ENCODE data around the gene ATP2A2. TPM values are rescaled to one million over a fixed set of nuclear protein-coding genes. Genes with fewer than 3 reads are reported as not detected.

Gene ATP2A2
- polyA plus RNA-seq, 1 experiment, result 267 TPM

DNA sequence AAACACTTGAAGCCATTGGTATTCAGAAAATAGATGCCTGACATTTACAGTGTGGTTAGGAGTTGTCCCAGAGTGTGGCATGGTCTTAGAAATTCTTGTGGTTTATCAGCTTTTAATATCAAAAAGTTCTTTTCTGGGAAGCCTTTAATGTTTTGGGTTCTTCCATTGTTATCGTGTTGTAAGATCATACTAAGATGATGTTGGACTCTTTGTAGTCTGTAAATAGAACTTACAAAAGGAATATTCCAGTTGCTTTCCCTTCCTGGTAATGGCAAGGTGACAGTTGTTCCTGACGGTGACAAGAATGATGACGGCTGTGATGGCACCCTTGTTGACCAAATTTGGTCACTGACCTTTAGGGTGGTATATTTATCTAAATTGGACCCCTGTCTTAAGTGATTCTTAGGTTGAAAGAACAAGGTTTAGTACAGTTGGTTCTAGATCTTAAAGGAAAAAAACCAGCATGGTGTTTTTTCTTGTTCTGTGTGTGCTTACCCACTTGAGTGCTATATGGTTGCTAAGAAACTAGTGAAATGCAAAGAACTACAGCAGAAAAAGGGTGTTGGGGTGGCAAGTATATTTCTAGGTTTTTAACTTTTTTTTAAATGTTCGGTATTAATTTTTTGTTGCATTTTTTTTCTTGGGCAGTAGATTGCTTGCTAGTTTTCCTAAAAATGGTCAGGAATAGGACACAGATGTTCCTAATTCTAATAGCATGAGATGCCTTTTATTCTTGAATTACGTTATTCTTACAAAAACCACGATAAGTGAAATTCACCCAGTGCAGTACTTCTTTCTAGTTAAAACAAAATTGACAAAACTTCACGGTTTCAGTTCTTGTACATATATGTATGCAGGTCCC is 2.1 kb downstream of the ATP2A2 start:
- POLR2A ChIA-PET, result interaction anchor here (1.1 to 2.1 kb wide), 2 partner anchors 59 to 174 kb away, joined by 4 read pairs; no protein-coding TSS in a partner anchor
- TF ChIP-seq, protein P1, sequence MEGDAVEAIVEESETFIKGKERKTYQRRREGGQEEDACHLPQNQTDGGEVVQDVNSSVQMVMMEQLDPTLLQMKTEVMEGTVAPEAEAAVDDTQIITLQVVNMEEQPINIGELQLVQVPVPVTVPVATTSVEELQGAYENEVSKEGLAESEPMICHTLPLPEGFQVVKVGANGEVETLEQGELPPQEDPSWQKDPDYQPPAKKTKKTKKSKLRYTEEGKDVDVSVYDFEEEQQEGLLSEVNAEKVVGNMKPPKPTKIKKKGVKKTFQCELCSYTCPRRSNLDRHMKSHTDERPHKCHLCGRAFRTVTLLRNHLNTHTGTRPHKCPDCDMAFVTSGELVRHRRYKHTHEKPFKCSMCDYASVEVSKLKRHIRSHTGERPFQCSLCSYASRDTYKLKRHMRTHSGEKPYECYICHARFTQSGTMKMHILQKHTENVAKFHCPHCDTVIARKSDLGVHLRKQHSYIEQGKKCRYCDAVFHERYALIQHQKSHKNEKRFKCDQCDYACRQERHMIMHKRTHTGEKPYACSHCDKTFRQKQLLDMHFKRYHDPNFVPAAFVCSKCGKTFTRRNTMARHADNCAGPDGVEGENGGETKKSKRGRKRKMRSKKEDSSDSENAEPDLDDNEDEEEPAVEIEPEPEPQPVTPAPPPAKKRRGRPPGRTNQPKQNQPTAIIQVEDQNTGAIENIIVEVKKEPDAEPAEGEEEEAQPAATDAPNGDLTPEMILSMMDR (IDR thresholded peaks at IDR 0.05; ENCODE audit: insufficient read depth, low read depth, low read length), result no peak
- CTCF ChIA-PET, result interaction anchor here (1.1 to 1.4 kb wide), 2 partner anchors 59 to 184 kb away, joined by 4 to 5 read pairs; no protein-coding TSS in a partner anchor
- Histone ChIP-seq H3K27me3 (ENCODE audit: control insufficient read depth, insufficient read depth, low read length) (no peaks in the 10 kb centered on the region), H3K4me3 (ENCODE audit: low read depth, low read length) (peak overlapping the region; percentile 60), H3K36me3 (ENCODE audit: control insufficient read depth, insufficient read depth, low read length) (peaks cover 7% of the 10 kb centered on the region)
- DNase-seq (ENCODE audit: low read depth), result no peak

DNA sequence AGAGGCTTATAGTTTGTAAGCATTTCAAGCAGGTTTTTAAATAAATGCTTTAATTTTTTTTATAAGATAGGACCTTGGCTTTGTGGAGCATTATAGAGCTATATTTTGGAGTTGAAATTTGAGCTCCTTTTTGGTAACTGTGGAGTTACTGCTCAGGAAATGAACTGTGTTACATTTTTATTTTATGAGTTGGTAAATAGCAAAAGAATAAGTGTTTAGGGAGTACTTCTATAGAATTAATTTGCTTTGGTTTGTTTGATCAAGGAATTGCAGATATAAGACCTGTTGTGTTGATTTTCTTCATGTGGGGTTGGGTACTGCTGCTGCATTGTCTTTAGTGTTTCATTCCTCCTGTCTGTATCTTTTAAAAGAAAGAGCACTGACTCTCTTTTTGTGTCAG is 3.5 kb downstream of the ATP2A2 start:
- no peak for DNase-seq (ENCODE audit: low read depth)
- TF ChIP-seq, protein P1 (IDR thresholded peaks at IDR 0.05; ENCODE audit: insufficient read depth, low read depth, low read length), result no peak
- H3K4me3 ChIP-seq (ENCODE audit: low read depth, low read length), result peak overlapping the region; percentile 60
- CTCF ChIA-PET, result interaction anchor here (1.2 to 1.3 kb wide), 3 partner anchors 8 to 57 kb away, joined by 3 to 5 read pairs (median 3); no protein-coding TSS in a partner anchor
- POLR2A ChIA-PET, result interaction anchor here (0.5 to 1.1 kb wide), 4 partner anchors 37 to 175 kb away, joined by 4 to 23 read pairs (median 8); no protein-coding TSS in a partner anchor
- H3K27me3 ChIP-seq (ENCODE audit: control insufficient read depth, insufficient read depth, low read length), result no peaks in the 10 kb centered on the region
- H3K36me3 ChIP-seq (ENCODE audit: control insufficient read depth, insufficient read depth, low read length), result peaks cover 11% of the 10 kb centered on the region

DNA sequence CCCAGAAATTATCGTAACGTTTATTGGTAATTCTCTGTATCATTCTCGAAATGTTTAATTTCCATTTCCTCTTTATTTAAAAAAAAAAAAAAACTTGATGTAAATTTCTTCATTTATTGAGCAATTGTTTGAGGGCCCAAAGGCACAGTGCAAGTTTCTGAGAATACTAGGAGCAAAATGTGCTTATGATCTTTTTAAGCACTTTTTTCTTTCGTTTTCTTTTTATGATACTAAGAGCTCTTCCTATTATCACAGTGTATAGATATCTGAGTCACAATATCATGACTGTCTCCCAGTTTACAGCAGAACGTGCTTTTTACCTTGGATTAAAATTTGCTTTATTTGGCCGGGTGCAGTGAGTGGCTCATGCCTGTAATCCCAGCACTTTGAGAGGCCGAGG is 5.6 kb downstream of the ATP2A2 start:
- DNase-seq (ENCODE audit: low read depth), result no peak

DNA sequence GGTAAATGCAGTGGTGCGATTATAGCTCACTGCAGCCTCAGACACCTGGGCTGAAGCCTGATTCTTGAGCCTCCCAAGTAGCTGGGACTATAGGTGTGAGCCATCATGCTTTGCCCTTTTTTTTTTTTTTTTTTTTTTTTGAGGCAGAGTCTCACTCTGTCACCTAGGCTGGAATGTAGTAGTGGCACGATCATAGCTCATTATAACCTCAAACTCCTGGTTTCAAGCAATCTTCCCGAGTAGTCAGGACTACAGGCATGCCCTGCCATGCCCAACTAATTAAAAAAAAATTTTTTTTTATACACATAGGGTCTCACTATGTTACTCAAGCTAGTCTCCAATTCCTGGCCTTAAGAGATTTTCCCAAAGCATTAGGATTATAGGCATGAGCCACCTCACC is 6.9 kb downstream of the ATP2A2 start:
- H3K36me3 ChIP-seq (ENCODE audit: control insufficient read depth, insufficient read depth, low read length), result peaks cover 24% of the 10 kb centered on the region
- ChIA-PET CTCF (interaction anchor here (0.6 to 1.4 kb wide), 3 partner anchors 48 to 178 kb away, joined by 3 read pairs; no protein-coding TSS in a partner anchor), POLR2A (interaction anchor here (0.7 kb wide), 1 partner anchor 63 kb away, joined by 8 read pairs; no protein-coding TSS in a partner anchor)
- TF ChIP-seq, protein P1 (IDR thresholded peaks at IDR 0.05; ENCODE audit: insufficient read depth, low read depth, low read length), result no peak
- no peak for DNase-seq (ENCODE audit: low read depth)
- H3K4me3 ChIP-seq (ENCODE audit: low read depth, low read length), result no peak overlapping the region
- H3K27me3 ChIP-seq (ENCODE audit: control insufficient read depth, insufficient read depth, low read length), result no peaks in the 10 kb centered on the region

More for the DNA sequence above, 5.6 kb downstream of the ATP2A2 start:
- TF ChIP-seq, protein P1 (IDR thresholded peaks at IDR 0.05; ENCODE audit: insufficient read depth, low read depth, low read length), result no peak
- ChIA-PET POLR2A (interaction anchor here (0.6 to 0.7 kb wide), 3 partner anchors 15 to 108 kb away, joined by 3 to 14 read pairs (median 6); no protein-coding TSS in a partner anchor), CTCF (interaction anchor here (0.8 kb wide), 1 partner anchor 11 kb away, joined by 3 read pairs; no protein-coding TSS in a partner anchor)
- no peaks in the 10 kb centered on the region for H3K27me3 ChIP-seq (ENCODE audit: control insufficient read depth, insufficient read depth, low read length)
- H3K4me3 ChIP-seq (ENCODE audit: low read depth, low read length), result no peak overlapping the region
- H3K36me3 ChIP-seq (ENCODE audit: control insufficient read depth, insufficient read depth, low read length), result peaks cover 19% of the 10 kb centered on the region

All from BJ (cell line).